Testis (tissue), 3 donors: ENCODE data around the gene JMJD4. TPM values are rescaled to one million over a fixed set of nuclear protein-coding genes. Genes with fewer than 3 reads are reported as not detected.

Experiments
- DNase-seq: peaks from one replicate; pipeline ENCODE4 v3.0.0-alpha.2; 2019
- H3K27ac ChIP-seq, 2 donors: fragments of 200-600 bp; sonication (generic); one replicate each; pipeline ENCODE4 v1.5.1; 2019
- H3K27me3 ChIP-seq: fragments of 200-600 bp; sonication (generic); one replicate; pipeline ENCODE4 v1.5.1; 2019
- H3K36me3 ChIP-seq: fragments of 200-600 bp; sonication (generic); one replicate; pipeline ENCODE4 v1.5.1; 2017; ENCODE audit warnings: low read depth; ENCODE audit errors: missing control alignments
- H3K4me1 ChIP-seq: fragments of 200-600 bp; sonication (generic); one replicate; pipeline ENCODE4 v1.5.1; 2019
- H3K4me3 ChIP-seq, 2 donors: fragments of 200-600 bp; sonication (generic); one replicate each; pipeline ENCODE4 v1.5.1; 2017 to 2019
- H3K9me3 ChIP-seq: fragments of 200-600 bp; sonication (generic); one replicate; pipeline ENCODE4 v1.5.1; 2017
- POLR2A ChIP-seq: fragments of 450-650 bp; IDR thresholded peaks from one replicate; pipeline ENCODE4 v1.6.1; 2017; ENCODE audit warnings: antibody characterized with exemption, mild to moderate bottlenecking, moderate library complexity
- WGBS, 2 donors: methylation state at CpG; one replicate each; pipeline ENCODE4 v1.1.5; 2018; 5-methylcytosine and 5-hydroxymethylcytosine counted together
- intact Hi-C: fragments of 100-400 bp; cut with DNase I; formaldehyde crosslinking; loops from one replicate; pipeline ENCODE4 v1.15.1; 2023; ENCODE audit warnings: low total_unique reads
- polyA plus RNA-seq: library from polyadenylated mRNA; stranded (reverse); fragments of 350-450 nt; fragmentation: Illumina TruSeq; extraction: RNeasy Lipid Tissue Mini Kit (QIAGEN cat#74804); gene quantifications from one replicate; pipeline ENCODE4 v1.2.3, GENCODE V29; 2014; ENCODE audit warnings: low read depth, low replicate concordance; ENCODE audit not compliant: insufficient read depth
- total RNA-seq, 2 donors: library from RNA; depleted of rRNA; stranded (reverse); fragments of >200 nt; gene quantifications; one replicate each; pipeline ENCODE4 v1.2.3, GENCODE V29; 2016
- TF ChIP-seq, protein P1 (sequence below), 3 experiments: fragments of 450-650 bp in 2 of 3; fragments of 200-600 bp in 1 of 3; sonication (generic) in 1 of 3; IDR thresholded peaks; one replicate each; pipeline ENCODE4 v1.5.1; 2016 to 2019; ENCODE audit warnings: antibody characterized with exemption in 3 of 3, mild to moderate bottlenecking in 2 of 3, moderate library complexity in 1 of 3

The JMJD4 gene
- total and polyA plus RNA-seq, 3 donors from 2014 or later: 33.8 to 36.1 (median 35.2) TPM

DNA sequence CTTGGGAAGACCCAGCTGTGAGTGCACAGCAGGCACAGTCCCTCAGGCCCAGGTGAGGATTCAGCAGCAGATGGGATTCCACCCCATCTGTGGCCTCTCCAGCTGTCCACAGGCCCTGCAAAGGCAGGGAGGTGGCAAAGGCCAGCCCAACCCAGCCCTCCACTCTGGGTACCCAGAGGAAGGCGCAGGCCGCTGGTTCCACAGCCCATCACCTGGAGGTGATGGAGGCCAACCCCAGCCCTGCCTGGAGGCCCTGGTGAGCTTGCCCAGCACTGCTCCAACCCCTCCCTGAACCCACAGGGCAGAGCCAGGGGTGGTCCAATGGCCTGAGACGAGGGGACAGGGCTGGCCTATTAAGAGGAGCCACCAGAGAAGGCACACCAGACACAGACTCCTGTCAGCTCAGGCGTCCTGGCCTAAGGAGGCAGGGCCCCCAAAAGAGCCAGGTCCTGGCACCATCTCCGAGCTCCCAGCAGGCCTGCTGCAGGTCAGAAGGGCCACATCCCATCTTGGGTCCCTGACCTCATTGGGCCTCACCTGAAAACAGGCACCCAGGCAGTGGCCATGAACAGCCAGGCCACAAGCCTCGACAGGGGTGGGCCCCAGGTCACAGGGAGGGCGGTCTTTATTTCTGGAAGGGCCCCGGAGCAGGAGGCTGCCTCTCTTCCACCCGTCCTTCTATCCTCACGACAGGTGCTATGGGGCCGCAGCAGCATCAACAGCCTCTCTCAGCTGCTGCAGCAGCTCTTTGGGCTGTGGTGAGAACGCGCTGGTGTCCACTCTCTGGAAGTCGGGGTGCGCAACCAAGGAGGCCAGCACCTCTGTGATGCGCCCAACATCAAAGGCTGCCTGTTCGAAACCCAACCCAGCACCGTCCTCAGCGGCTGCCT lies 3.2 kb downstream of the JMJD4 start:
- H3K9me3 ChIP-seq: no peaks in the 10 kb centered on the region
- 87 to 100% methylated on average over 5 to 18 of the region's 19 CpGs for WGBS, 2 donors
- H3K36me3 ChIP-seq: no peaks in the 10 kb centered on the region
- no peaks in the 10 kb centered on the region for H3K27me3 ChIP-seq
- no peak overlapping the region for H3K27ac ChIP-seq
- peaks cover 34% of the 10 kb centered on the region for H3K4me1 ChIP-seq
- DNase-seq: no peak
- intact Hi-C loops: no loop called here
- no peak overlapping the region for H3K4me3 ChIP-seq
- TF ChIP-seq, protein P1, sequence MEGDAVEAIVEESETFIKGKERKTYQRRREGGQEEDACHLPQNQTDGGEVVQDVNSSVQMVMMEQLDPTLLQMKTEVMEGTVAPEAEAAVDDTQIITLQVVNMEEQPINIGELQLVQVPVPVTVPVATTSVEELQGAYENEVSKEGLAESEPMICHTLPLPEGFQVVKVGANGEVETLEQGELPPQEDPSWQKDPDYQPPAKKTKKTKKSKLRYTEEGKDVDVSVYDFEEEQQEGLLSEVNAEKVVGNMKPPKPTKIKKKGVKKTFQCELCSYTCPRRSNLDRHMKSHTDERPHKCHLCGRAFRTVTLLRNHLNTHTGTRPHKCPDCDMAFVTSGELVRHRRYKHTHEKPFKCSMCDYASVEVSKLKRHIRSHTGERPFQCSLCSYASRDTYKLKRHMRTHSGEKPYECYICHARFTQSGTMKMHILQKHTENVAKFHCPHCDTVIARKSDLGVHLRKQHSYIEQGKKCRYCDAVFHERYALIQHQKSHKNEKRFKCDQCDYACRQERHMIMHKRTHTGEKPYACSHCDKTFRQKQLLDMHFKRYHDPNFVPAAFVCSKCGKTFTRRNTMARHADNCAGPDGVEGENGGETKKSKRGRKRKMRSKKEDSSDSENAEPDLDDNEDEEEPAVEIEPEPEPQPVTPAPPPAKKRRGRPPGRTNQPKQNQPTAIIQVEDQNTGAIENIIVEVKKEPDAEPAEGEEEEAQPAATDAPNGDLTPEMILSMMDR (IDR thresholded peaks at IDR 0.05): no peak
- TF ChIP-seq POLR2A: no peak

DNA sequence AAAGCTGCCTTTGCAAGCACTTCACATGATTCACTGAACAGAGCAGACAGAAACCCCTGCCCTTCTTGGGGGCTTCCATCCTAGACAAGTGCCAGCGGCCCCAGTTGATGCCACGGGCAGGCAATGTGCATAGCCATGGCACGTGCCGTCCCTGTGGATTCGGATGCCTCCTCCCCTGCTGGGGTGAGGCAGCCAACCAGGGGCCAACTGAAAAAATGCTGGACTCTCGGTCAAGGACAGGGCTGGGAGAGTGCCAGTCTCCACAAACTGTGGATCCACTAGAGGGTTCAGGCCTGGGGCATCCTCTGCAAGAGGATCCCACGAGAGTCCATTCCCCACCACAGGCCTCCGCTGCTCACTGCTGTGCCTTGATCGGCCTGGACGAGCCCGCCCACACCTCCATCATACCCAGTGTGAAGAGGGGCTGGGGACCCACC lies 3.8 kb downstream of the JMJD4 start:
- WGBS, 2 donors: 40% methylated on average over 11 of the region's 11 CpGs; no CpG with 5 or more reads in 1 of the 2 donors
- H3K27ac ChIP-seq: no peak overlapping the region
- H3K27me3 ChIP-seq: no peaks in the 10 kb centered on the region
- no peaks in the 10 kb centered on the region for H3K36me3 ChIP-seq
- TF ChIP-seq POLR2A: no peak
- TF ChIP-seq, protein P1 (IDR thresholded peaks at IDR 0.05): no peak
- no peaks in the 10 kb centered on the region for H3K9me3 ChIP-seq
- intact Hi-C loops: no loop called here
- no peak overlapping the region for H3K4me3 ChIP-seq
- peaks cover 31% of the 10 kb centered on the region for H3K4me1 ChIP-seq
- peak; percentile 64 for DNase-seq

DNA sequence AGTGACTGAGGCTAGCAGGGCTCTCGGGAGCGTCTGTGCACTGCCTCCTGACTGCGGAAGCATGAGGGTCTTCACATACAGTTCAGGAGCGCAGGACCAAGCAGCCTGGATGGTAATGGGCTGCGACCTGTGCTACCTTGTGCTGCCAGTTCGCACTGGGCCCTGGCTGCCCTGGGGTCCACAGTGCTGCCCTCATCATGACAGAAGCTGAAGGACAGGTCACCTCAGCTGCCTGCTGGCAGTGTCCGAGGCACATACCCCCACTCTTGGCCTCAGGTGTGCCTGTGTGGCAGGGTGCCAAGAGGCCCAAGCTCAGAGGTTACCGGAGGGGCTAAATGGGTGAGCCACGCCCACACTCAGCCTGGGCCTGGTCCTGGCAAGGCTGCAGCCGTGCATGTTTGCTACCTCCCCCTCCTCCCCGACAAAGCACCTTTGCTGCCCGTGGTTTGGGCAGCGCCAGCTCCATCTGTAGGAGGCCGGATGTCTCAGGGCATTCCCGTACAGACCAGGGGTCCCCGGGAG lies 4.4 kb downstream of the JMJD4 start:
- Histone ChIP-seq H3K36me3 (no peaks in the 10 kb centered on the region), H3K4me1 (peaks cover 27% of the 10 kb centered on the region), H3K27me3 (no peaks in the 10 kb centered on the region), H3K4me3 (no peak overlapping the region), H3K27ac (no peak overlapping the region), H3K9me3 (no peaks in the 10 kb centered on the region)
- no peak for DNase-seq
- intact Hi-C loops: no loop called here
- WGBS, 2 donors: 74 to 80% methylated on average over 9 to 16 of the region's 16 CpGs
- TF ChIP-seq POLR2A: no peak
- TF ChIP-seq, protein P1 (IDR thresholded peaks at IDR 0.05): no peak

DNA sequence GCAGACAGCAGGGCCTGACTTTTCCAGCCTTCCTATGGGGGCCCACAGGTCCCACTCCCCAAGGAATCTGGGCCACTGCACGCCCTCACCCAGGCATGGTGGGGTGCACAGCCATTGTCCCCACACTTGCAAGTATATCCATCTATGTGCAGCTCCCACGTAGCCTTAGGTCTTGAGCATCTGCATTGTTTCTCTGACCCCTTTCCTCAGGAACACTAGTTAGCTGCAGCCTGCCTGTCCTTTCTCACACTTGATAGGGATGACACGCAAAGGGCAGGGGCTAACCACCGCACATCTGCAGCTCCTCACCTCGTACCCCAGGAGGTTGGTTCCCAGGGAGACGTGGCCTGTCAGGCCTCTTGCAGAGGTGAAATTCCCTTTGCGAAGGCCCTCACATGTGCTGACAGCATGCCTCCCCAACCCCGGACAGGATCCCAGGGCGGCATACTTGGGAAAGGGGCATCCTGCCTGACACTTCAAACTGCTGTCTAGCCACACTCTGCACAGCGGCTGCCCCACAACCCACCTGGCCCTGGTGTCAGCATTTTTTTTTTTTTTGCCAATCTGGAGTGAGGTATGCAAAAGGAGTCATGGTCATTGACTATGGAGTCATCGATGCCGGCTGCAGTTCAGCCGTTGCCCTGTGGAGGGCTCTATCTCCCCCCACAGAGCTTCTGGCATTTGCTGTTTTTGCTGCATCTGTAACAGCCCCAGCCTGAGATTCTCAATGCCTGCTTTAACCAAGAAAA lies 5.0 kb downstream of the JMJD4 start:
- no peak for TF ChIP-seq POLR2A
- TF ChIP-seq, protein P1 (IDR thresholded peaks at IDR 0.05): peak in 2 of 3 experiments; percentile 51 to 66
- Histone ChIP-seq H3K36me3 (no peaks in the 10 kb centered on the region), H3K27me3 (no peaks in the 10 kb centered on the region), H3K27ac (no peak overlapping the region), H3K9me3 (no peaks in the 10 kb centered on the region), H3K4me1 (peaks cover 27% of the 10 kb centered on the region), H3K4me3 (no peak overlapping the region)
- peak; percentile 55 for DNase-seq
- 58 to 60% methylated on average over 13 of the region's 13 CpGs for WGBS, 2 donors
- intact Hi-C loops: no loop called here
